GM23338 (cell line): ENCODE measurements around the gene INPP5D. TPM values are rescaled to one million over a fixed set of nuclear protein-coding genes. Genes with fewer than 3 reads are reported as not detected.

ENCODE experiments used
- ATAC-seq: fragments of 200-7000 bp; cut with Tn5 transposase; 3 replicates; pipeline ENCODE4 v1.9.1; 2020
- DNase-seq: peaks from one replicate; pipeline ENCODE4 v3.0.0-alpha.2; 2015; ENCODE audit warnings: low spot score
- H2AFZ ChIP-seq: fragments of 200-600 bp; sonication (generic); 2 replicates; pipeline ENCODE4 v1.8.0; 2016; ENCODE audit warnings: antibody characterized with exemption, mild to moderate bottlenecking, moderate library complexity
- H3F3A ChIP-seq: fragments of 200-600 bp; sonication (generic); replicated peaks from 2 replicates; pipeline ENCODE4 v1.8.0; 2017; ENCODE audit warnings: antibody characterized with exemption, mixed run types, low read depth
- H3K27ac ChIP-seq: fragments of 200-600 bp; sonication (generic); 2 replicates; pipeline ENCODE4 v1.6.1; 2016; ENCODE audit warnings: low read depth
- H3K27me3 ChIP-seq: fragments of 200-600 bp; sonication (generic); 2 replicates; pipeline ENCODE4 v1.8.0; 2016; ENCODE audit warnings: mild to moderate bottlenecking, mixed run types, moderate library complexity; ENCODE audit not compliant: insufficient read depth
- H3K36me3 ChIP-seq: fragments of 200-600 bp; sonication (generic); 2 replicates; pipeline ENCODE4 v1.8.0; 2016; ENCODE audit warnings: mild to moderate bottlenecking; ENCODE audit not compliant: insufficient read depth
- H3K4me1 ChIP-seq: fragments of 200-600 bp; sonication (generic); 2 replicates; pipeline ENCODE4 v1.8.0; 2016; ENCODE audit warnings: mild to moderate bottlenecking, moderate library complexity; ENCODE audit not compliant: insufficient read depth
- H3K4me2 ChIP-seq: fragments of 200-600 bp; sonication (generic); 2 replicates; pipeline ENCODE4 v1.7.1; 2017; ENCODE audit warnings: mixed run types
- H3K4me3 ChIP-seq: fragments of 200-600 bp; sonication (generic); 2 replicates; pipeline ENCODE4 v1.6.1; 2016; ENCODE audit warnings: mixed run types
- H3K79me2 ChIP-seq: fragments of 200-600 bp; sonication (generic); replicated peaks from 2 replicates; pipeline ENCODE4 v1.8.0; 2017; ENCODE audit warnings: mild to moderate bottlenecking; ENCODE audit not compliant: insufficient read depth
- H3K9me2 ChIP-seq: fragments of 200-600 bp; sonication (generic); 2 replicates; pipeline ENCODE4 v1.8.0; 2017; ENCODE audit not compliant: insufficient read depth
- H4K20me1 ChIP-seq: fragments of 200-600 bp; sonication (generic); replicated peaks from 2 replicates; pipeline ENCODE4 v1.8.0; 2017; ENCODE audit warnings: mild to moderate bottlenecking; ENCODE audit not compliant: insufficient read depth
- H3K27ac Mint-ChIP-seq: 2 replicates; pipeline ENCODE4 v1.8.0; 2020; ENCODE audit warnings: inconsistent platforms, mild to moderate bottlenecking, moderate library complexity, mixed read lengths
- H3K27me3 Mint-ChIP-seq: 3 replicates; pipeline ENCODE4 v1.8.0; 2022; ENCODE audit warnings: low read depth, mild to moderate bottlenecking, moderate library complexity, mixed read lengths, inconsistent platforms; ENCODE audit not compliant: insufficient read depth, poor library complexity
- H3K36me3 Mint-ChIP-seq: 3 replicates; pipeline ENCODE4 v1.8.0; 2021; ENCODE audit warnings: low read depth, mild to moderate bottlenecking, inconsistent platforms, moderate library complexity, mixed read lengths
- H3K4me1 Mint-ChIP-seq: 3 replicates; pipeline ENCODE4 v1.8.0; 2020; ENCODE audit warnings: mild to moderate bottlenecking, inconsistent platforms, mixed read lengths
- H3K4me3 Mint-ChIP-seq: 3 replicates; pipeline ENCODE4 v1.8.0; 2021; ENCODE audit warnings: moderate library complexity, mild to moderate bottlenecking, inconsistent platforms, mixed read lengths
- H3K9me3 Mint-ChIP-seq: 3 replicates; pipeline ENCODE4 v1.8.0; 2020; ENCODE audit warnings: moderate library complexity, mild to moderate bottlenecking, inconsistent platforms, mixed read lengths
- CREB1 ChIP-seq: fragments of 250-450 bp; sonication (Bioruptor Pico); IDR thresholded peaks from 2 replicates; pipeline ENCODE4 v1.5.0; 2020; ENCODE audit warnings: low read depth, mild to moderate bottlenecking, moderate library complexity
- CTCF ChIP-seq, 2 experiments: fragments of 200-600 bp in 1 of 2; sonication (generic) in 1 of 2; conservative IDR thresholded peaks; 2 replicates each; pipeline versions ENCODE4 v1.5.1 to v1.6.1; 2016 to 2017; ENCODE audit warnings: antibody characterized with exemption in 2 of 2, low read depth in 2 of 2, mild to moderate bottlenecking in 2 of 2, moderate library complexity in 1 of 2
- ETS1 ChIP-seq: IDR thresholded peaks from 2 replicates; pipeline ENCODE4 v1.6.1; 2016; ENCODE audit warnings: antibody characterized with exemption
- EZH2 ChIP-seq: fragments of 200-600 bp; sonication (generic); IDR thresholded peaks from one replicate; pipeline ENCODE4 v1.8.0; 2017; ENCODE audit warnings: antibody characterized with exemption, mild to moderate bottlenecking, low read depth; ENCODE audit not compliant: unreplicated experiment
- EZH2phosphoT487 ChIP-seq: fragments of 200-600 bp; sonication (generic); IDR thresholded peaks from one replicate; pipeline ENCODE4 v1.8.1; 2018; ENCODE audit warnings: antibody characterized with exemption; ENCODE audit not compliant: unreplicated experiment
- JUNB ChIP-seq: IDR thresholded peaks from one replicate; pipeline ENCODE4 v1.6.1; 2016; ENCODE audit warnings: antibody characterized with exemption; ENCODE audit not compliant: unreplicated experiment
- NANOG ChIP-seq: IDR thresholded peaks from 2 replicates; pipeline ENCODE4 v1.6.1; 2016; ENCODE audit warnings: antibody characterized with exemption, borderline replicate concordance
- POLR2AphosphoS5 ChIP-seq: IDR thresholded peaks from 2 replicates; pipeline ENCODE4 v1.6.1; 2016; ENCODE audit warnings: antibody characterized with exemption, low read depth
- REST ChIP-seq: IDR thresholded peaks from one replicate; pipeline ENCODE4 v1.6.1; 2018; ENCODE audit warnings: antibody characterized with exemption; ENCODE audit not compliant: unreplicated experiment
- STAT1 ChIP-seq: IDR thresholded peaks from one replicate; pipeline ENCODE4 v1.6.1; 2016; ENCODE audit warnings: antibody characterized with exemption; ENCODE audit not compliant: unreplicated experiment
- ZNF114 ChIP-seq: fragments of 250-450 bp; sonication (Bioruptor Pico); IDR thresholded peaks from 2 replicates; pipeline ENCODE4 v1.5.0; 2020; ENCODE audit warnings: mild to moderate bottlenecking, moderate library complexity
- ZNF331 ChIP-seq: fragments of 250-450 bp; sonication (Bioruptor Pico); IDR thresholded peaks from 2 replicates; pipeline ENCODE4 v1.5.0; 2020; ENCODE audit warnings: low read depth, mild to moderate bottlenecking, moderate library complexity
- polyA plus RNA-seq: library from polyadenylated mRNA; unstranded; fragments of >200 nt; fragmentation: Nextera tagmentation; extraction: Ambion mirVana; gene quantifications from 2 replicates; pipeline ENCODE4 v1.2.1, GENCODE V29; 2016
- total RNA-seq: library from RNA; depleted of rRNA; stranded (reverse); fragments of >200 nt; shearing (Covaris generic); gene quantifications from 2 replicates; pipeline ENCODE4 v1.2.3, GENCODE V29; 2014

The INPP5D gene
- total and polyA plus RNA-seq, 2 experiments from 2014 or later: 6.6 to 8.3 TPM

GRCh38 chr2:233013650-233014049, 46.5 kb upstream of the INPP5D start (continued):
- TF ChIP-seq ZNF331 (no peak), EZH2phosphoT487 (no peak), NANOG (no peak), REST (no peak), CREB1 (CRISPR knock-in tag) (no peak), EZH2 (no peak), POLR2AphosphoS5 (no peak), CTCF (conservative IDR thresholded peaks at IDR 0.05; ENCODE audit: low read depth in 2 of 2) (no peak)

GRCh38 chr2:233015019-233015645, 45.0 kb upstream of the INPP5D start:
- no peaks in the 10 kb centered on the region for H3K36me3 Mint-ChIP-seq
- Histone ChIP-seq H4K20me1 (no peaks in the 10 kb centered on the region), H3K27me3 (no peaks in the 10 kb centered on the region), H3K4me2 (no peak overlapping the region), H2AFZ (no peak overlapping the region), H3K36me3 (no peaks in the 10 kb centered on the region), H3K4me3 (no peak overlapping the region), H3F3A (no peaks in the 10 kb centered on the region), H3K9me2 (no peaks in the 10 kb centered on the region), H3K79me2 (no peaks in the 10 kb centered on the region), H3K4me1 (no peaks in the 10 kb centered on the region), H3K27ac (no peak overlapping the region)
- H3K27me3 Mint-ChIP-seq: peaks cover 7% of the 10 kb centered on the region
- no peak overlapping the region for H3K4me3 Mint-ChIP-seq
- no peak for ATAC-seq
- DNase-seq: no peak
- no peaks in the 10 kb centered on the region for H3K4me1 Mint-ChIP-seq
- H3K27ac Mint-ChIP-seq: no peak overlapping the region
- H3K9me3 Mint-ChIP-seq: no peaks in the 10 kb centered on the region; the same call in 2 of the 3 replicates
- TF ChIP-seq ZNF114 (no peak), EZH2 (no peak), CTCF (conservative IDR thresholded peaks at IDR 0.05; ENCODE audit: low read depth in 2 of 2) (no peak), JUNB (no peak), EZH2phosphoT487 (no peak), ETS1 (no peak), STAT1 (no peak), POLR2AphosphoS5 (no peak), ZNF331 (no peak), REST (no peak)
